ENCODE measurements around the gene RXRG.

RXRG gene

GRCh38 chr1:165408518-165408917, 36.4 kb downstream of the RXRG start:
- DNase-seq (ENCODE audit: low spot score), result no peak

- DNase-seq (ENCODE audit: low spot score), result no peak
Observed at GRCh38 chr1:165407398-165407797, 37.5 kb downstream of the RXRG start.

- DNase-seq (ENCODE audit: low spot score), result peak; percentile 20
Observed at GRCh38 chr1:165403835-165404482, 41.0 kb downstream of the RXRG start.

GRCh38 chr1:165402517-165403111, 42.3 kb downstream of the RXRG start:
- DNase-seq (ENCODE audit: low spot score), result no peak

GRCh38 chr1:165397944-165398343, 47.0 kb downstream of the RXRG start:
- DNase-seq (ENCODE audit: low spot score), result peak; percentile 30

GRCh38 chr1:165395901-165396300, 49.0 kb downstream of the RXRG start:
- DNase-seq (ENCODE audit: low spot score), result no peak

- no peak for DNase-seq (ENCODE audit: low spot score)
Observed at GRCh38 chr1:165395478-165395877, 49.4 kb downstream of the RXRG start.

- DNase-seq (ENCODE audit: low spot score), result peak; percentile 93
Observed at GRCh38 chr1:165392634-165393571, 52.0 kb downstream of the RXRG start.

- DNase-seq (ENCODE audit: low spot score), result no peak
Observed at GRCh38 chr1:165389609-165390008, 55.3 kb downstream of the RXRG start.

- no peak for DNase-seq (ENCODE audit: low spot score)
Observed at GRCh38 chr1:165387961-165388360, 57.0 kb downstream of the RXRG start.

GRCh38 chr1:165387505-165387904, 57.4 kb downstream of the RXRG start:
- DNase-seq (ENCODE audit: low spot score), result no peak

GRCh38 chr1:165383599-165384405, 61.1 kb downstream of the RXRG start:
- no peak for DNase-seq (ENCODE audit: low spot score)

GRCh38 chr1:165383067-165383466, 61.9 kb downstream of the RXRG start:
- DNase-seq (ENCODE audit: low spot score), result no peak

GRCh38 chr1:165381745-165382505, 63.0 kb downstream of the RXRG start:
- no peak for DNase-seq (ENCODE audit: low spot score)

- no peak for DNase-seq (ENCODE audit: low spot score)
Observed at GRCh38 chr1:165376811-165377311, 68.1 kb downstream of the RXRG start.

GRCh38 chr1:165376041-165376810, 68.7 kb downstream of the RXRG start:
- peak; percentile 10 for DNase-seq (ENCODE audit: low spot score)

- DNase-seq (ENCODE audit: low spot score), result no peak
Observed at GRCh38 chr1:165375623-165376022, 69.3 kb downstream of the RXRG start.

GRCh38 chr1:165371588-165372225, 73.2 kb downstream of the RXRG start:
- DNase-seq (ENCODE audit: low spot score), result no peak

- DNase-seq (ENCODE audit: low spot score), result peak; percentile 35
Observed at GRCh38 chr1:165369255-165369848, 75.6 kb downstream of the RXRG start.
